ENCODE measurements around the gene HSPA4L.
A peak's percentile ranks its signal among the peaks of the same experiment; 100 is the strongest.

Gene HSPA4L

DNA sequence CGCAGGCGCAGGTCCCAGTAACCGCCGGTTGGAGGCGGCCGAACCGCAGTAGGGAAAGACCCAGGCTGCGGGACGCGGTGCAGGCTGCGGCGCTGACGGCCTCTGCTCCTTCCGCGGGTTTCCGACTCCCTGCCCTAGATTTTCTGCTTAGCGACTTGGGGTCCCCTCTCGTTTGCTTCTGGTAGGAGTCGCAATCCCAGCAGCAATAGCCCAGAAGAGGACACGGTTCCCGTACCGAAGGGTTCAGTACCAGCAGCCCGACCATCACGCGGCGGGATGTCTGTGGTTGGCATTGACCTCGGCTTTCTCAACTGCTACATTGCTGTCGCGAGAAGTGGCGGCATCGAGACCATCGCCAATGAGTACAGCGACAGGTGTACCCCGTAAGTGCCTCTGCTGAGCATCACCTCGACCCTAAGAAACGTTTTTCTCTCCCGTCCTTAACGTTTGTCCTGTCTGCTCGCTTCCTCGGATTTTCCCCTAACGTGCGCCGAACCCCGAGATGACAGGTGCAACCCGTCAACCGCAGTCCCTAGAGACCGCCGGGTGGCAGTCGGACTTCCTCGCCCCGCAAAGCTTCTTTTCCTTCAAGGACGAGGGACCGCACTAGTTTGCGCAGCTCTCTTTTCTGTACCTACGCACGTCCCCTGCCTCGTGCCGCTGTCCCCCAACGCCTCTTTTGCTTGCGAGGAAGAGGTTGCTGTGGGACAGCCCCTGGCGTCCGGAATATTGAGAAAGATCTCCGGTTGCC is at the start of gene HSPA4L:
HSPA4L (plus strand) TSS at position 48 of the 751 bp plus-strand sequence; CDS start at position 277, 229 bp downstream.
- Histone ChIP-seq H3K4me3 (ENCODE audit: low read depth, low read length) (peak within 1 kb of the TSS; percentile 58), H3K9me3 (ENCODE audit: severe bottlenecking) (no peaks in the 10 kb centered on the region), H3K27me3 (ENCODE audit: insufficient read depth, low read depth, severe bottlenecking) (no peaks in the 10 kb centered on the region), H3K36me3 (peaks cover 13% of the 10 kb centered on the region), H3K27ac (peak within 1 kb of the TSS; percentile 90)
- TF ChIP-seq, protein P1, sequence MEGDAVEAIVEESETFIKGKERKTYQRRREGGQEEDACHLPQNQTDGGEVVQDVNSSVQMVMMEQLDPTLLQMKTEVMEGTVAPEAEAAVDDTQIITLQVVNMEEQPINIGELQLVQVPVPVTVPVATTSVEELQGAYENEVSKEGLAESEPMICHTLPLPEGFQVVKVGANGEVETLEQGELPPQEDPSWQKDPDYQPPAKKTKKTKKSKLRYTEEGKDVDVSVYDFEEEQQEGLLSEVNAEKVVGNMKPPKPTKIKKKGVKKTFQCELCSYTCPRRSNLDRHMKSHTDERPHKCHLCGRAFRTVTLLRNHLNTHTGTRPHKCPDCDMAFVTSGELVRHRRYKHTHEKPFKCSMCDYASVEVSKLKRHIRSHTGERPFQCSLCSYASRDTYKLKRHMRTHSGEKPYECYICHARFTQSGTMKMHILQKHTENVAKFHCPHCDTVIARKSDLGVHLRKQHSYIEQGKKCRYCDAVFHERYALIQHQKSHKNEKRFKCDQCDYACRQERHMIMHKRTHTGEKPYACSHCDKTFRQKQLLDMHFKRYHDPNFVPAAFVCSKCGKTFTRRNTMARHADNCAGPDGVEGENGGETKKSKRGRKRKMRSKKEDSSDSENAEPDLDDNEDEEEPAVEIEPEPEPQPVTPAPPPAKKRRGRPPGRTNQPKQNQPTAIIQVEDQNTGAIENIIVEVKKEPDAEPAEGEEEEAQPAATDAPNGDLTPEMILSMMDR (IDR thresholded peaks at IDR 0.05; ENCODE audit: low read depth, low read length), result peak; percentile 69
- DNase-seq, result peak; percentile 71

GRCh38 chr4:127732623-127733328 is 49.3 kb upstream of the HSPA4L start:
- no peak for DNase-seq
- TF ChIP-seq, protein P1 (IDR thresholded peaks at IDR 0.05; ENCODE audit: low read depth, low read length), result no peak
- Histone ChIP-seq H3K9me3 (ENCODE audit: severe bottlenecking) (no peaks in the 10 kb centered on the region), H3K27me3 (ENCODE audit: insufficient read depth, low read depth, severe bottlenecking) (no peaks in the 10 kb centered on the region), H3K27ac (no peak overlapping the region), H3K4me3 (ENCODE audit: low read depth, low read length) (no peak overlapping the region), H3K36me3 (no peaks in the 10 kb centered on the region)

DNA sequence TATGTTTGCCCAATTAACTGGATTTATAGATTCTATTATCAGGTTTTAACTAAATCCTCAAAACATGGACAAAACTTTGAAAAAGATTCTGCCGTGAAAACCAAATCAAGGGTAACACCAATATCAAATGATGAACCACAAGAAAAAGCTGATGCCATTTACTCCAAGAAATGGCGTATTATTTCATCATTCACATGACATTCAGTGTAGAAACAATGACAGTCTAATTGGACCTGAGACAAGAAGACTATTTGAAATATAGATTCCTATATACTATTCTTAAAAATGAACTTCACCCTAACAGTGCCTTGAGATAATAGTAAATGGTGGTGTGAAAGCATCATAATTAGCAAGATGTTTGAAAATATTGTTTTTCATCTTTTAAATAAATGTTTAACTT is 47.1 kb upstream of the HSPA4L start:
- no peaks in the 10 kb centered on the region for H3K9me3 ChIP-seq (ENCODE audit: severe bottlenecking)

GRCh38 chr4:127737295-127737694 is 44.8 kb upstream of the HSPA4L start:
- Histone ChIP-seq H3K27me3 (ENCODE audit: insufficient read depth, low read depth, severe bottlenecking) (no peaks in the 10 kb centered on the region), H3K9me3 (ENCODE audit: severe bottlenecking) (no peaks in the 10 kb centered on the region), H3K36me3 (no peaks in the 10 kb centered on the region), H3K4me3 (ENCODE audit: low read depth, low read length) (no peak overlapping the region), H3K27ac (no peak overlapping the region)
- no peak for DNase-seq
- TF ChIP-seq, protein P1 (IDR thresholded peaks at IDR 0.05; ENCODE audit: low read depth, low read length), result no peak

More for the DNA sequence above, 47.1 kb upstream of the HSPA4L start:
- no peak overlapping the region for H3K4me3 ChIP-seq (ENCODE audit: low read depth, low read length)
- DNase-seq, result no peak
- H3K27me3 ChIP-seq (ENCODE audit: insufficient read depth, low read depth, severe bottlenecking), result no peaks in the 10 kb centered on the region
- no peaks in the 10 kb centered on the region for H3K36me3 ChIP-seq
- no peak overlapping the region for H3K27ac ChIP-seq
- TF ChIP-seq, protein P1 (IDR thresholded peaks at IDR 0.05; ENCODE audit: low read depth, low read length), result no peak

- no peak overlapping the region for H3K4me3 ChIP-seq (ENCODE audit: low read depth, low read length)
- TF ChIP-seq, protein P1 (IDR thresholded peaks at IDR 0.05; ENCODE audit: low read depth, low read length), result no peak
- DNase-seq, result no peak
- H3K27me3 ChIP-seq (ENCODE audit: insufficient read depth, low read depth, severe bottlenecking), result no peaks in the 10 kb centered on the region
- no peaks in the 10 kb centered on the region for H3K36me3 ChIP-seq
- H3K9me3 ChIP-seq (ENCODE audit: severe bottlenecking), result no peaks in the 10 kb centered on the region
- H3K27ac ChIP-seq, result no peak overlapping the region
Observed at GRCh38 chr4:127741247-127741646, 40.9 kb upstream of the HSPA4L start.
